ENCODE results near the gene PAX7. TPM values are rescaled to one million over a fixed set of nuclear protein-coding genes. Genes with fewer than 3 reads are reported as not detected.

The PAX7 gene
- total and polyA plus RNA-seq, 2 donors (not counting 1 experiment from before 2014, with no cell fraction given): not detected

GRCh38 chr1:18748435-18748834 is 117.8 kb downstream of the PAX7 start:
- Mint-ChIP-seq H3K27ac (no peak overlapping the region), H3K27me3 (peaks cover 28% of the 10 kb centered on the region), H3K4me1 (no peaks in the 10 kb centered on the region), H3K9me3 (ENCODE audit: insufficient read depth) (no peaks in the 10 kb centered on the region), H3K4me3 (no peak overlapping the region)
- intact Hi-C loops (cut with micrococcal nuclease): no loop called here
- H2AFZ ChIP-seq (ENCODE audit: insufficient read depth, low read depth, low read length, poor library complexity, severe bottlenecking): no peak overlapping the region
- DNase-seq (no peak), ATAC-seq (ENCODE audit: low read depth) (no peak)
- no peaks in the 10 kb centered on the region for H4K20me1 ChIP-seq (ENCODE audit: control insufficient read depth, insufficient read depth, low read length, poor library complexity, severe bottlenecking)
- H3K27me3 ChIP-seq (replicated peaks in 1 of 4; ENCODE audit: control extremely low read depth in 1 of 4, control insufficient read depth in 3 of 4, insufficient read depth in 4 of 4, low read length in 3 of 4): peaks cover 0 to 9% (median 1%) of the 10 kb centered on the region in 4 experiments
- no peak overlapping the region for H3K27ac ChIP-seq (ENCODE audit: low read length in 2 of 2)
- no peaks in the 10 kb centered on the region for H3K79me2 ChIP-seq (ENCODE audit: control insufficient read depth, insufficient read depth, low read length)
- ChIA-PET CTCF (no interaction called here), POLR2A (no interaction called here)
- no peak overlapping the region for H3K4me2 ChIP-seq (replicated peaks; ENCODE audit: low read depth, low read length, poor library complexity, severe bottlenecking)
- H3K36me3 ChIP-seq (replicated peaks in 1 of 2; ENCODE audit: control extremely low read depth in 1 of 2, control insufficient read depth in 1 of 2, extremely low read depth in 1 of 2, insufficient read depth in 2 of 2, low read length in 1 of 2): no peaks in the 10 kb centered on the region
- 83% methylated on average over 1 of the region's 10 CpGs for WGBS (ENCODE audit: insufficient coverage)
- no peak overlapping the region for H3K9ac ChIP-seq (ENCODE audit: low read length)
- no peaks in the 10 kb centered on the region for H3K4me1 ChIP-seq (ENCODE audit: control insufficient read depth in 2 of 2, insufficient read depth in 2 of 2, low read length in 2 of 2)
- H3K4me3 ChIP-seq (ENCODE audit: control extremely low read depth in 1 of 5, extremely low read depth in 1 of 5, insufficient read depth in 1 of 5, low read depth in 2 of 5, low read length in 4 of 5): no peak overlapping the region
- no peak for TF ChIP-seq EZH2 (IDR thresholded peaks at IDR 0.05; ENCODE audit: borderline replicate concordance, insufficient read depth, low read depth, low read length, poor library complexity, severe bottlenecking)
- TF ChIP-seq, protein P1, sequence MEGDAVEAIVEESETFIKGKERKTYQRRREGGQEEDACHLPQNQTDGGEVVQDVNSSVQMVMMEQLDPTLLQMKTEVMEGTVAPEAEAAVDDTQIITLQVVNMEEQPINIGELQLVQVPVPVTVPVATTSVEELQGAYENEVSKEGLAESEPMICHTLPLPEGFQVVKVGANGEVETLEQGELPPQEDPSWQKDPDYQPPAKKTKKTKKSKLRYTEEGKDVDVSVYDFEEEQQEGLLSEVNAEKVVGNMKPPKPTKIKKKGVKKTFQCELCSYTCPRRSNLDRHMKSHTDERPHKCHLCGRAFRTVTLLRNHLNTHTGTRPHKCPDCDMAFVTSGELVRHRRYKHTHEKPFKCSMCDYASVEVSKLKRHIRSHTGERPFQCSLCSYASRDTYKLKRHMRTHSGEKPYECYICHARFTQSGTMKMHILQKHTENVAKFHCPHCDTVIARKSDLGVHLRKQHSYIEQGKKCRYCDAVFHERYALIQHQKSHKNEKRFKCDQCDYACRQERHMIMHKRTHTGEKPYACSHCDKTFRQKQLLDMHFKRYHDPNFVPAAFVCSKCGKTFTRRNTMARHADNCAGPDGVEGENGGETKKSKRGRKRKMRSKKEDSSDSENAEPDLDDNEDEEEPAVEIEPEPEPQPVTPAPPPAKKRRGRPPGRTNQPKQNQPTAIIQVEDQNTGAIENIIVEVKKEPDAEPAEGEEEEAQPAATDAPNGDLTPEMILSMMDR (IDR thresholded peaks at IDR 0.05): no peak
- peaks cover 0 to 21% (median 6%) of the 10 kb centered on the region in 3 donors for H3K9me3 ChIP-seq (ENCODE audit: control extremely low read depth in 1 of 3, control insufficient read depth in 2 of 3, insufficient read depth in 1 of 3, low read length in 2 of 3)

DNA sequence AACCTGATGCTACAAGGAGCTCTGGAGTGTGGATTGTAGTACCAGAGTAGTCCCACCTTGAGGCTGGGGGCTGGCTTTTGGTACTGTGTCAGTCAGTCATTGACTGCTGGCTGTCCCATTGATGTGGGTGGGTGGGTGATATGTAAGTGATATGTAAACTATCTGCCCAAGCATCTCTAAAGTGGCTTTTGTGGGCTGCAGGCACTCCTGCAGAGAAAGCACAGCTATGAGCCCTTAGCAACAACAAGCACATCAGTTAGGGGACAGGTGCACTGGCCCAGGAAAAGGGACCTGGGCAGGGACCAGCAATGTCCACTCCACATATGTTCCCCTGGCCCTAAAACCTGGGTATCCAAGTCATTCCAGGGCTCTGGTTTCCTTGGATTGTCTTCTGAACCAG is 118.9 kb downstream of the PAX7 start:
- DNase-seq (no peak), ATAC-seq (ENCODE audit: low read depth) (no peak)
- no peak for TF ChIP-seq EZH2 (IDR thresholded peaks at IDR 0.05; ENCODE audit: borderline replicate concordance, insufficient read depth, low read depth, low read length, poor library complexity, severe bottlenecking)
- TF ChIP-seq, protein P1 (IDR thresholded peaks at IDR 0.05): no peak
- no peak overlapping the region for H3K27ac ChIP-seq (ENCODE audit: low read length in 2 of 2)
- no peaks in the 10 kb centered on the region for H4K20me1 ChIP-seq (ENCODE audit: control insufficient read depth, insufficient read depth, low read length, poor library complexity, severe bottlenecking)
- H3K79me2 ChIP-seq (ENCODE audit: control insufficient read depth, insufficient read depth, low read length): no peaks in the 10 kb centered on the region
- H3K4me2 ChIP-seq (replicated peaks; ENCODE audit: low read depth, low read length, poor library complexity, severe bottlenecking): no peak overlapping the region
- Mint-ChIP-seq H3K4me1 (no peaks in the 10 kb centered on the region), H3K4me3 (no peak overlapping the region), H3K27ac (no peak overlapping the region), H3K9me3 (ENCODE audit: insufficient read depth) (peaks cover 4% of the 10 kb centered on the region), H3K27me3 (peaks cover 24% of the 10 kb centered on the region)
- ChIA-PET POLR2A (no interaction called here), CTCF (no interaction called here)
- H3K4me1 ChIP-seq (ENCODE audit: control insufficient read depth in 2 of 2, insufficient read depth in 2 of 2, low read length in 2 of 2): no peaks in the 10 kb centered on the region
- H3K27me3 ChIP-seq (replicated peaks in 1 of 4; ENCODE audit: control extremely low read depth in 1 of 4, control insufficient read depth in 3 of 4, insufficient read depth in 4 of 4, low read length in 3 of 4): peaks cover 0 to 9% (median 1%) of the 10 kb centered on the region in 4 experiments
- H3K4me3 ChIP-seq (ENCODE audit: control extremely low read depth in 1 of 5, extremely low read depth in 1 of 5, insufficient read depth in 1 of 5, low read depth in 2 of 5, low read length in 4 of 5): no peak overlapping the region
- no peak overlapping the region for H2AFZ ChIP-seq (ENCODE audit: insufficient read depth, low read depth, low read length, poor library complexity, severe bottlenecking)
- no peaks in the 10 kb centered on the region for H3K36me3 ChIP-seq (replicated peaks in 1 of 2; ENCODE audit: control extremely low read depth in 1 of 2, control insufficient read depth in 1 of 2, extremely low read depth in 1 of 2, insufficient read depth in 2 of 2, low read length in 1 of 2)
- H3K9me3 ChIP-seq (ENCODE audit: control extremely low read depth in 1 of 3, control insufficient read depth in 2 of 3, insufficient read depth in 1 of 3, low read length in 2 of 3): peaks cover 0 to 21% (median 8%) of the 10 kb centered on the region in 3 donors
- H3K9ac ChIP-seq (ENCODE audit: low read length): no peak overlapping the region
- intact Hi-C loops (cut with micrococcal nuclease): no loop called here

All from B cell (primary cell).